Naive thymus-derived CD8-positive, alpha-beta T cell (primary cell): ENCODE results near the gene ULK4. TPM values are rescaled to one million over a fixed set of nuclear protein-coding genes. Genes with fewer than 3 reads are reported as not detected.
A peak's percentile ranks its signal among the peaks of the same experiment; 100 is the strongest.
"Not testable (repeated sequence)": the region's sequence is repeated elsewhere in the genome, so short reads cannot be mapped to it uniquely, and the experiment has no call there.

Experiments used
- ATAC-seq, 2 donors: fragments of 150-1000 bp; cut with Tn5 transposase in 1 of 2; sonication (Bioruptor Pico), chemical (Tn5 transposase) in 1 of 2; 1 replicate in 1 of 2; 2 replicates in 1 of 2; pipeline ENCODE4 v1.10.0; 2021; ENCODE audit warnings: mild to moderate bottlenecking in 2 of 2, moderate library complexity in 2 of 2
- POLR2A ChIA-PET: fragments of 350-600 bp; sonication (Branson Sonifier 250); formaldehyde crosslinking; loops from one replicate; lab custom pipeline; 2021; ENCODE audit warnings: antibody characterized with exemption; lab: Charles Lee
- DNase-seq, 10 donors: peaks; one replicate each; pipeline versions ENCODE4 v3.0.0 to v3.0.0-alpha.2; 2020 to 2022
- H3K27ac Mint-ChIP-seq, 10 donors: one replicate each; pipeline ENCODE4 v1.8.0; 2020 to 2022; ENCODE audit warnings: mild to moderate bottlenecking in 10 of 10, mixed read lengths in 10 of 10, moderate library complexity in 4 of 10, inconsistent platforms in 1 of 10
- H3K27me3 Mint-ChIP-seq, 5 donors: one replicate each; pipeline ENCODE4 v1.8.0; 2021 to 2022; ENCODE audit warnings: mixed read lengths in 5 of 5
- H3K36me3 Mint-ChIP-seq, 3 donors: one replicate each; pipeline ENCODE4 v1.8.0; 2020 to 2022; ENCODE audit warnings: mixed read lengths in 3 of 3, mild to moderate bottlenecking in 2 of 3, inconsistent platforms in 1 of 3
- H3K4me1 Mint-ChIP-seq, 4 donors: one replicate each; pipeline ENCODE4 v1.8.0; 2021 to 2022; ENCODE audit warnings: mixed read lengths in 4 of 4
- H3K4me3 Mint-ChIP-seq, 10 donors: one replicate each; pipeline ENCODE4 v1.8.0; 2020 to 2022; ENCODE audit warnings: mild to moderate bottlenecking in 10 of 10, mixed read lengths in 10 of 10, moderate library complexity in 6 of 10, inconsistent platforms in 1 of 10
- H3K9me3 Mint-ChIP-seq, 9 donors: one replicate each; pipeline ENCODE4 v1.8.0; 2020 to 2022; ENCODE audit warnings: mixed read lengths in 9 of 9, mild to moderate bottlenecking in 3 of 9, inconsistent platforms in 1 of 9, moderate library complexity in 1 of 9
- polyA plus RNA-seq, 3 donors: library from polyadenylated mRNA; unstranded; fragments of 300-500 nt; fragmentation: Illumina TruSeq; gene quantifications; one replicate each; pipeline ENCODE4 v1.2.3, GENCODE V29; 2021
- total RNA-seq, 8 experiments: library from RNA in 2 of 8; stranded (reverse) in 2 of 8; gene quantifications; one replicate each; pipeline ENCODE4 v1.2.3 and lab custom pipeline; 2021 to 2026

The ULK4 gene
- total and polyA plus RNA-seq, 5 experiments from 2014 or later: 6.6 to 16.8 (median 10.7) TPM

DNA sequence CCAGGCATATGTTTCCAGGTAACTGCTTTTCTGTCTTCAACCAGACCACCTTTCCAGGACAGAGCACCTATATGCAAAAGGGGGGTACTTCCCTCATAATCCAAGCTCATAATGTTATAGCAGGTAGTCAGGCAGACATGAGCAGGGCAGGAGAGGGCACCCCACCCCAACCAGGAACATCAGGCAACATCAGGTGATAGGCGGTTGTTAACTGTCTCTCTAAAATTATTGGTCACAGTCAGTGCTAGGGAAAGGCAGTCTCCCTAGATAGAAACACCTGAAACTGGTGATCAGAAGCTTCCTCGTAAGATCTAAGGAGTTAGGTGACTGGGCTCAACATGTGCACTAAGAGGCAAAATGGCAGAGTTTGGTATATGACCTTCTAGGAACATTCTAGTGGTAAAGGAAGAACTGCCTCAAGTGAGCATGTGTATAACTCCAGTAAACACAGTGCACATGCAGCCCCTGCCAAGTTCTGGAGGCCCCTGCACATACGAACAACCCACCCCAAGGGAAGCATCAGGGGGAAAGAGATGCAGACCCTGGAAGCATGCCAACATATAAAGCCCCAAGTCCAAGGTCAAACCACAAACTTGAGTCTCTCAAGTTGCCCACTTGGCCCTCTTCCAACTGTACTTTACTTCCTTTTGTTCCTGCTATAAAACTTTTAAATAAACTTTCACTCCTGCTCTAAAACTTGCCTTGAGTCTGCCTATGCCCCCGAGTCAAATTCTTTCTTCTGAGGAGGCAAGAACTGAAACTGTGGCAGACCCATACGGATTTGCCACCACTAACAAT, 270.9 kb downstream of the ULK4 start:
- peak overlapping the region in 4 of 10 donors; percentile 3 to 63 (median 30) for H3K27ac Mint-ChIP-seq
- H3K9me3 Mint-ChIP-seq: peaks cover 0 to 5% (median 0%) of the 10 kb centered on the region in 9 donors
- H3K4me3 Mint-ChIP-seq: peak overlapping the region in 1 of 10 donors; percentile 26
- peaks cover 10 to 22% (median 20%) of the 10 kb centered on the region in 3 donors for H3K36me3 Mint-ChIP-seq
- peaks cover 0 to 15% (median 11%) of the 10 kb centered on the region in 4 donors for H3K4me1 Mint-ChIP-seq
- POLR2A ChIA-PET: no interaction called here
- DNase-seq (peak in 1 of 10 donors; percentile 3), ATAC-seq (no peak)
- no peaks in the 10 kb centered on the region for H3K27me3 Mint-ChIP-seq

DNA sequence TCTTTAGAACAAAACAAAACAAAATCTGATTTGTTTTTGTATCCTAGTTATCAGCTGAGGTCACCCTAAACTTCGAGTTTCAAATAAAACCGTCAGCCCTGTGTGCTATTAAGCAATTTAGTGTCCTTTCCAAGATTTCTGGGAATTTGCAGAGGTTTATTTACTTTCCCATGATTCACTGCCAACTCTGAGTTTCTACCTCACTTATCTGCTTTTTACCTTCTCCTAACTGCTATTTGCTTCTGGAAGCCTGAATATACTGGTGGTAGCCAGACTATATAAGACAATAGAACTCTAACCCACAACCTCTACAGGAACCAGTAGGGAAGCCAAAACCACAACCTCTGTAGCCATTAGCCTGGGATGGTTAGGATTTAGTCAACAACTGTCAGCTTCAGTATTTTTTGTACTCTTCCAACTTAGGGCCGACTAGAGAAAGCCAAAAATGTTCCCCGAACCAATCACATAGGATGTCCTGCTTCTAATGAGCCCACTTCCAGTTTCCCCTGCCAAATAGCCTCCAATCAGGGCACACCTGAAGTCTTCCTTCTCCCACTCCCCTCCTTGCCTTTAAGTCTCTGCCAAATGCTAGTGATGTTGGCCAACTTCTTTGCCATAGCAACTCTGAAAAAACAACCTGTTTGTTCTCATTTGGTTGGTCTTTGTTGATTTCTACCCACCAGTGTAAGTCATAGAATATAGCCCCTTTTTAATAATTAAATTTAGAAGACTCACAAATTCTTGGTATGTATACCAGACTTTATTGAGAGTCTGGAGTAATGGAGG, 273.1 kb downstream of the ULK4 start:
- no peak for DNase-seq

DNA sequence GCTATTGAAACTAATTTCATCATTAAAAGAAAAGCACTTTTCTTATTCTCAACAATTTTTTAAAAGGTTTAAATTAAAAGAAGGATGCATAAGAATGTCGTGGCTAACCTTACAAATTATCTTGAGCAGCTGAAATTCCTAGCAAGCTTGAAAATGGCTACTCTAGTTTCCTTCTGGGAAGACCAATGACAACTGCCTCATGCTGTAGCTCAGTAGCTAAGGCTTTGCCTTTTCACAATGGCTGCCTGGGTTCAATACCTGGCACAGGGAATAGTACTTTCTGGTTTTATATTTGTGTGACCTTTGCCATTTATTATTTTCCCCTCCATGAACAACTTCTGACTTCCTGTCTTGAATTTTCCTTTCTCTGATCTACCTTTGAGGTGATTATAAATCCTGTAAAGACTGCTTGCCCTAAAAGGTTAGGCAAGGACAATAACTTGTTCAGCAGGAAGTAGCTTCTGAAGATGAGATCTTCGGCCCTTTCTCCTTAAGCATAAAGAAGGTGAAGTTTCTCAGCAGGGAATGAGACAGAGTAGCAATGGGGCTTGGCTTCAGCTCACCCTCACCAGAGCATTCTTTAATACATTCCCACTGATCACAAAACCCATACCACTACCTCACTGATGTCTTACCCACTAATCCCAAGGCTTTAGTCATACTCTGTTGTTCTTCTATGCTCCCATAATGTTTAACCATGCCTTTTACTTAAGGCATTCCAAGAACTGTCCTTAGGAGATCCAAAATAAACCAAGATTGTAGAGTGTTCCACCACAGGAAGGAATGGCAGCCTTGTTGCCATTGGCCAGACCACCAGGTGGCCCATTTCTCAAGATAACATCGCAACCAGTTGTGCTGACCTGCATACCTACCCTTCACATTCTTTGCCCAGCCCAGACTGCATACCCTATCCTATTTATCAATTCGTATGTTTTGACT, 276.8 kb downstream of the ULK4 start:
- Mint-ChIP-seq H3K9me3 (no peaks in the 10 kb centered on the region), H3K4me3 (no peak overlapping the region), H3K27ac (no peak overlapping the region), H3K36me3 (peaks cover 17 to 38% (median 24%) of the 10 kb centered on the region in 3 donors), H3K4me1 (no peaks in the 10 kb centered on the region), H3K27me3 (no peaks in the 10 kb centered on the region)
- no peak for DNase-seq
- POLR2A ChIA-PET: no interaction called here
- ATAC-seq: no peak

More for the DNA sequence above, 273.1 kb downstream of the ULK4 start:
- ATAC-seq: no peak
- Mint-ChIP-seq H3K9me3 (peaks cover 0 to 4% (median 0%) of the 10 kb centered on the region in 9 donors), H3K27ac (no peak overlapping the region), H3K4me1 (peaks cover 0 to 15% (median 11%) of the 10 kb centered on the region in 4 donors), H3K36me3 (peaks cover 10 to 16% (median 15%) of the 10 kb centered on the region in 3 donors), H3K4me3 (no peak overlapping the region), H3K27me3 (no peaks in the 10 kb centered on the region)
- POLR2A ChIA-PET: no interaction called here

DNA sequence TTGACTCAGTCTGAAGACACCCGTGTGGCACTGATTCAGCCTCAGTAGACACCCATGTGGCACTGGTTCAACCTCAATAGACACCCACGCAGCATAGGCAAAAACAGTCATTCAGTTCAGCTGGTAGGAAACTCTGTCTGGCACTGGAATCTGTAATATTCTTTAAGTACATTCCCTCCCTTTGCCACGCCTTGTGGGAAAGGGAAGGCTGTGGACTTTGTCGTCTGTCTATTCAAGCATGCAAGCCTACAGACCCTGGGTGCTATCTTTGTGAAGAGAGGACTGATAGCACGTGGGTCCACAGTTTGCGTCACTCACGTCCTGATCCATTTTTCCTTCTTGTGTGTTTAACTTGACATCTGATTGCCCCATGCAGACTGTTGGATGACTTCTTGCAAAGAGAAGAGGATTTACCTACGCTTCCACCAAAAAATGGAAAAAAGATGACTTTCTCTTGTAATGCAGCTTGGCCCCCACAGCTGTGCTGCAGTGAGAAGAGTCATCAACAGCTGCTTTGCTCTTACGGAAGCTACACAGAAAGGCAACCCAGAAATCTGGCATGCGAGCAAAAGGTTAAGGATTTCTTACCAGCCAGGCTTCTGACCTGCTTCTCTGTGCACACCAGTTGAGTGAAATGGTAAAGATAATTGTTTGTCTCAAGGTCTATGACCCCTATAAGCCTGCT, 278.1 kb downstream of the ULK4 start:
- POLR2A ChIA-PET: no interaction called here
- DNase-seq (no peak), ATAC-seq (no peak)
- Mint-ChIP-seq H3K4me1 (no peaks in the 10 kb centered on the region), H3K4me3 (no peak overlapping the region), H3K27me3 (no peaks in the 10 kb centered on the region), H3K36me3 (peaks cover 12 to 39% (median 24%) of the 10 kb centered on the region in 3 donors), H3K27ac (no peak overlapping the region), H3K9me3 (no peaks in the 10 kb centered on the region)

DNA sequence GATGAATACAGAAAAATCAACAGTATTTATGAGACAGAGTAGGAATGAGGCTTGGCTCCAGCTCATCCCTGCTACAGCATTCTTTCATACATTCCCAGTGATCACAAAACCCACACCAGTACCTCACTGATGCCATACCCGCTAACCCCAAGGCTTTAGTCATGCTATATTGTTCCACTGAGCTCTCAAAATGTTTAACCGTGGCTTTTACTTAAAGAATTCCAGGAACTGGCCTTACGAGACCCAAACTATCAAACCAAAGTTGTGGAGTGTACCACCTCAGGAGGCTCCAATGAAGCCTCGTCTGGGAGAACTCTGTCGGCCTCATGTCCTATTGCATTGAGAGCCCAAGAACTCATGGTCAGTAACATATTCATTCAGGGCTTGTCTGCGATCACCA, 278.9 kb downstream of the ULK4 start:
- ATAC-seq: no peak
- Mint-ChIP-seq H3K36me3 (peaks cover 10 to 42% (median 28%) of the 10 kb centered on the region in 3 donors), H3K27me3 (no peaks in the 10 kb centered on the region), H3K27ac (no peak overlapping the region), H3K9me3 (no peaks in the 10 kb centered on the region), H3K4me3 (no peak overlapping the region), H3K4me1 (no peaks in the 10 kb centered on the region)
- POLR2A ChIA-PET: no interaction called here
- no peak for DNase-seq

DNA sequence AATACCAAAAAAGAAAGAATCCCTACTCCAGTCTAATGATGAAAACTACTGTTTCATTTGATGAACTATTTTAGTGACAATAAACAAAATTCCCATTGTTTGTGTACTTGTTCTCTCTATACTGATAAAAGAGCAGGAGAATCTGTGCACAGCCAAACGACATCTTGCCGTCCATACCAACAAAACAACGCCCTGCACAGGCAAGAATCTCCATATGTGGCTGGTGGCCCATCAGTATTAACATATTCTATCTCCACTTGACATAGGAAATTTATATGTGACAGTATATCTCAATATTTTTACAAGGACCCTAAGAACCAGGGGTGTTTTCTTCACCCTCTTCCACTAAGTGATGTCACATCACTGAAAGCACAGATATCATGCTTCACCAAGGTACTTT, 279.5 kb downstream of the ULK4 start:
- ATAC-seq: no peak
- H3K27ac Mint-ChIP-seq: no peak overlapping the region
- H3K4me1 Mint-ChIP-seq: no peaks in the 10 kb centered on the region
- H3K9me3 Mint-ChIP-seq: no peaks in the 10 kb centered on the region
- no peaks in the 10 kb centered on the region for H3K27me3 Mint-ChIP-seq
- no peak overlapping the region for H3K4me3 Mint-ChIP-seq
- peaks cover 10 to 42% (median 28%) of the 10 kb centered on the region in 3 donors for H3K36me3 Mint-ChIP-seq
- no peak for DNase-seq
- POLR2A ChIA-PET: no interaction called here

DNA sequence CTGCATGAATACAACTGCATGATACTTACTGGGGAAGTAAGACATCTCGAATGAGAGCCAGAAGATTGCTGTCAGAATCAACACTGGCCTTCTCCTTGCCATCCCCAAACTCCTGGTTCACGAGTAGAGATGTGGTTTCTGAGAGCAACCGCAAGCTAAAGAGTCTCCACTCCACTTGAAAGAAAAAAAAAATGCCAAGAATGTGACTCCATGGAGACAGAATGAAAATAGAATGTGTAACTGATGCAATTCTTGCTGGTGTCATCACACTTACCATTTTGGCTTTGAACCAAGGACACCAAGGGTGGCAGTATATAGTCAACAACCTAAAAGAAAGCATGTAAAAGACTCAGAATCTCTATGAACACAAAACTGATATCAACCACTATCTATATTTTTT, 280.4 kb downstream of the ULK4 start:
- Mint-ChIP-seq H3K27me3 (no peaks in the 10 kb centered on the region), H3K4me3 (no peak overlapping the region), H3K27ac (no peak overlapping the region), H3K9me3 (no peaks in the 10 kb centered on the region), H3K36me3 (peaks cover 10 to 41% (median 24%) of the 10 kb centered on the region in 3 donors), H3K4me1 (no peaks in the 10 kb centered on the region)
- no peak for DNase-seq
- POLR2A ChIA-PET: no interaction called here
- no peak for ATAC-seq

DNA sequence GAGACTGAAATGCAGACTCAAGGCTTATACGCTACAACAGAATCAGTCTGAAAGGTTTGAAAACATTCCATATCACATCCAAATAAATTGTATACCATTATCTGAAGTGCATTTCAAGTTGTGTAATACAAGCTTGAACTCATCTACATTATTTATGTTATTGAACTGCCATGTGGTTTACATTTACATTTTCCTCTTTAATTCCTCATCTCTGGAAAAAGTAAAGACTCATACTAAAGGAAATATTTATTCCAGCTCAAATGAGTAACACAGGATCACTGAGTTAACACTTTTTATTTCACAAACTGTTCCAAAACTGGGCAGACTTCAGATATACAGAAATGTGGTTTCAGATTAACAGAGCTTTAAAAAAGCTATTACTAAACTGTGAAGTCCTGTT, 282.5 kb downstream of the ULK4 start:
- Mint-ChIP-seq H3K4me1 (no peaks in the 10 kb centered on the region), H3K9me3 (no peaks in the 10 kb centered on the region), H3K36me3 (peaks cover 10 to 47% (median 18%) of the 10 kb centered on the region in 3 donors), H3K27ac (no peak overlapping the region), H3K27me3 (no peaks in the 10 kb centered on the region), H3K4me3 (no peak overlapping the region)
- no peak for ATAC-seq
- no peak for DNase-seq
- POLR2A ChIA-PET: no interaction called here

DNA sequence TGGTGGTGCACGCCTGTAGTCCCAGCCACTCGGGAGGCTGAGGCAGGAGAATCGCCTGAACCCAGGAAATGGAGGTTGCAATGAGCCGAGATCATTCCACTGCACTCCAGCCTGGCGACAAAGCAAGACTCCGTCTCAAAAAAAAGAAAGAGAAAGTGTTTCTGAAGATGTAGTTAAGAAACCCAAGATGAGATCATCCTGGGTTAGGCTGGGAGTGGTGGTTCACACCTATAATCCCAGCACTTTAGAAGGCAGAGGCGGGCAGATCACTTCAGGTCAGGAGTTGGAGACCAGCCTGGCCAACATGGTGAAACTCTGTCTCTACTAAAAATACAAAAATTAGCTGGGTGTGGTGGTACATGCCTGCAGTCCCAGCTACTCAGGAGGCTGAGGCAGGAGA, 286.8 kb downstream of the ULK4 start:
- ATAC-seq, DNase-seq, POLR2A ChIA-PET, H3K4me3 Mint-ChIP-seq, H3K27ac Mint-ChIP-seq, H3K27me3 Mint-ChIP-seq, H3K4me1 Mint-ChIP-seq: not testable (repeated sequence)
- peaks cover 3 to 20% (median 13%) of the 10 kb centered on the region in 9 donors for H3K9me3 Mint-ChIP-seq
- H3K36me3 Mint-ChIP-seq: peaks cover 6 to 41% (median 19%) of the 10 kb centered on the region in 3 donors

DNA sequence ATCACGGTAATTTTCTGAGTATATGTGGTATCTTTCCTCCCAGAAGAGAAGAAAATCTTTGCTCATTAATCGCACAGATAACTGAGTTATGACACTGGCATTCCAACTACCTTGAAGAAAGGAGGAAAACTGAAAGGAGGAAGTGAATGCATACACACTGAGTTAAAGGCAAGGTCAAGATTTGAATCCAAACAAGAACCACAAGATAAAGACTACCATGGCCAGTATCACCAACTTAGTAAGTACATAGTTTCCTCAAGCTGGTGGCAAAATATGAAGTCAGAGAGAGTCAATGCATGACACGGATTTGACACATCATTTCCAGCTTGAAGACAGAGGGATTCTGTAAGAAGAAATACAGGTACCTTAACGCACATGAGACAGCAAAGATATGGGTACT, 287.5 kb downstream of the ULK4 start:
- H3K9me3 Mint-ChIP-seq: peaks cover 3 to 20% (median 13%) of the 10 kb centered on the region in 9 donors
- H3K36me3 Mint-ChIP-seq: peaks cover 9 to 38% (median 19%) of the 10 kb centered on the region in 3 donors
- DNase-seq: no peak
- H3K4me1 Mint-ChIP-seq: no peaks in the 10 kb centered on the region
- no peak for ATAC-seq
- no peak overlapping the region for H3K4me3 Mint-ChIP-seq
- POLR2A ChIA-PET: no interaction called here
- H3K27ac Mint-ChIP-seq: no peak overlapping the region
- no peaks in the 10 kb centered on the region for H3K27me3 Mint-ChIP-seq

DNA sequence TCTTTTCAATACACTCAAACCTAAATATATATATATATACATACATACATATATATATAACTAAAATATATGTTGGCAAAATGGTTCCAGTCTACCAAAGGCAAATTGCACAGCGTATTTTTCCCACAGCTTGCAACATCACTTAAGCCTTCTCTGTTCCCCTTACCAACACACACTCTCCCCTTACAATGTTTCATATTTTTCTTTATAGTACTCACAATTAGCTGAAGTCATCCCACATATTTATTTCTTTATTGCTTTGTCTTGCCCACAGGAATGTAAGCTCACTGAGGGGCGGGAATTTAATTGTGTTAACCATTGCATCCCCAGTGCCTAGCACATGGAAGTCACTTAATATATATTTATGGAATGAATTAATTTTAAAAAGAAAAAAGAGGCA, 288.3 kb downstream of the ULK4 start:
- Mint-ChIP-seq H3K36me3 (peaks cover 9 to 38% (median 19%) of the 10 kb centered on the region in 3 donors), H3K4me3 (no peak overlapping the region), H3K9me3 (peaks cover 3 to 20% (median 13%) of the 10 kb centered on the region in 9 donors), H3K4me1 (no peaks in the 10 kb centered on the region), H3K27me3 (no peaks in the 10 kb centered on the region), H3K27ac (no peak overlapping the region)
- POLR2A ChIA-PET: no interaction called here
- ATAC-seq (no peak), DNase-seq (no peak)

DNA sequence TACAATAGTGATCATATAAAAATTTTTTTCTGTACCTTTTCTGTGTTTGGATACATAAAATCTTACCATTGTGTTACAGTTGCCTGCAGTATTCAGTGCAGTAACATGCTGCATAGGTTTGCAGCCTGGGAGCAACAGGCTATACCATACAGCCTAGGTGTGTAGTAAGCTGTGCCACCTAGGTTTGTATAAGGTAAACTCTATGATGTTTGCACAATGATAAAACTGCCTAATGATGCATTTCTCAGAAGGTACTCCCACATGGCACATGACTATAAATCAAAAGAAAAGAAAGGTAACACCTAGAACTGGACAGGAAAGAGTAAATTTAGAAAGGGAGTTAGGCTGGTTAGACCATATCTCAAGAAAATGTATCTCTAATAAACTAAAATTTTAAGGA, 293.5 kb downstream of the ULK4 start:
- DNase-seq (no peak), ATAC-seq (no peak)
- Mint-ChIP-seq H3K9me3 (peaks cover 8 to 51% (median 31%) of the 10 kb centered on the region in 9 donors), H3K27ac (no peak overlapping the region), H3K4me1 (no peaks in the 10 kb centered on the region), H3K4me3 (no peak overlapping the region), H3K27me3 (no peaks in the 10 kb centered on the region), H3K36me3 (peaks cover 35 to 55% (median 55%) of the 10 kb centered on the region in 3 donors)
- POLR2A ChIA-PET: no interaction called here
